ENCODE measurements around the gene UBR1.

- TF ChIP-seq, protein P1, sequence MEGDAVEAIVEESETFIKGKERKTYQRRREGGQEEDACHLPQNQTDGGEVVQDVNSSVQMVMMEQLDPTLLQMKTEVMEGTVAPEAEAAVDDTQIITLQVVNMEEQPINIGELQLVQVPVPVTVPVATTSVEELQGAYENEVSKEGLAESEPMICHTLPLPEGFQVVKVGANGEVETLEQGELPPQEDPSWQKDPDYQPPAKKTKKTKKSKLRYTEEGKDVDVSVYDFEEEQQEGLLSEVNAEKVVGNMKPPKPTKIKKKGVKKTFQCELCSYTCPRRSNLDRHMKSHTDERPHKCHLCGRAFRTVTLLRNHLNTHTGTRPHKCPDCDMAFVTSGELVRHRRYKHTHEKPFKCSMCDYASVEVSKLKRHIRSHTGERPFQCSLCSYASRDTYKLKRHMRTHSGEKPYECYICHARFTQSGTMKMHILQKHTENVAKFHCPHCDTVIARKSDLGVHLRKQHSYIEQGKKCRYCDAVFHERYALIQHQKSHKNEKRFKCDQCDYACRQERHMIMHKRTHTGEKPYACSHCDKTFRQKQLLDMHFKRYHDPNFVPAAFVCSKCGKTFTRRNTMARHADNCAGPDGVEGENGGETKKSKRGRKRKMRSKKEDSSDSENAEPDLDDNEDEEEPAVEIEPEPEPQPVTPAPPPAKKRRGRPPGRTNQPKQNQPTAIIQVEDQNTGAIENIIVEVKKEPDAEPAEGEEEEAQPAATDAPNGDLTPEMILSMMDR (IDR thresholded peaks at IDR 0.05; ENCODE audit: insufficient read depth, low read length, poor library complexity, severe bottlenecking): no peak
- TF ChIP-seq EZH2phosphoT487 (conservative IDR thresholded peaks at IDR 0.05; ENCODE audit: low read length): no peak
Observed at GRCh38 chr15:43144512-43144911, 38.7 kb upstream of the UBR1 start.

All from SU-DHL-6 (cell line).